ENCODE data around the gene ELOVL7.
A peak's percentile ranks its signal among the peaks of the same experiment; 100 is the strongest.
"Not testable (repeated sequence)": the region's sequence is repeated elsewhere in the genome, so short reads cannot be mapped to it uniquely, and the experiment has no call there.

Gene ELOVL7

GRCh38 chr5:60843386-60843935 lies 608 bp downstream of the ELOVL7 start:
- peak; percentile 39 for ATAC-seq
- peak in 1 of 2 donors; percentile 5 for DNase-seq

GRCh38 chr5:60842871-60843385 lies 1.1 kb downstream of the ELOVL7 start:
- H3K9me3 Mint-ChIP-seq = no peaks in the 10 kb centered on the region
- ATAC-seq (no peak), DNase-seq (no peak)
- peaks cover 20% of the 10 kb centered on the region for H3K4me1 Mint-ChIP-seq
- H3K4me3 Mint-ChIP-seq = peak overlapping the region; percentile 79 to 83
- no peak overlapping the region for H3K27ac Mint-ChIP-seq
- peaks cover 73% of the 10 kb centered on the region for H3K27me3 Mint-ChIP-seq

More at GRCh38 chr5:60843386-60843935, 608 bp downstream of the ELOVL7 start:
- no peak overlapping the region for H3K27ac Mint-ChIP-seq
- peaks cover 73% of the 10 kb centered on the region for H3K27me3 Mint-ChIP-seq
- peak overlapping the region; percentile 83 to 93 for H3K4me3 Mint-ChIP-seq
- H3K9me3 Mint-ChIP-seq = no peaks in the 10 kb centered on the region
- peaks cover 20% of the 10 kb centered on the region for H3K4me1 Mint-ChIP-seq

- Mint-ChIP-seq H3K27ac (no peak overlapping the region), H3K4me3 (no peak overlapping the region), H3K9me3 (no peaks in the 10 kb centered on the region), H3K4me1 (peaks cover 20% of the 10 kb centered on the region), H3K27me3 (peaks cover 68% of the 10 kb centered on the region)
- no peak for DNase-seq
- ATAC-seq = no peak
Measured at GRCh38 chr5:60841361-60841760, 2.7 kb downstream of the ELOVL7 start.

- Mint-ChIP-seq H3K27me3 (peaks cover 27% of the 10 kb centered on the region), H3K4me3 (no peak overlapping the region), H3K9me3 (no peaks in the 10 kb centered on the region), H3K27ac (no peak overlapping the region), H3K4me1 (no peaks in the 10 kb centered on the region)
- no peak for ATAC-seq
- DNase-seq = no peak
Measured at GRCh38 chr5:60836131-60836530, 7.9 kb downstream of the ELOVL7 start.

GRCh38 chr5:60835554-60835953 lies 8.5 kb downstream of the ELOVL7 start:
- no peak overlapping the region for H3K4me3 Mint-ChIP-seq
- no peak overlapping the region for H3K27ac Mint-ChIP-seq
- ATAC-seq = no peak
- H3K4me1 Mint-ChIP-seq = no peaks in the 10 kb centered on the region
- no peak for DNase-seq
- H3K9me3 Mint-ChIP-seq = no peaks in the 10 kb centered on the region
- H3K27me3 Mint-ChIP-seq = peaks cover 25% of the 10 kb centered on the region

- Mint-ChIP-seq H3K9me3 (no peaks in the 10 kb centered on the region), H3K27me3 (peaks cover 13% of the 10 kb centered on the region), H3K4me1 (peaks cover 6% of the 10 kb centered on the region), H3K4me3 (no peak overlapping the region), H3K27ac (no peak overlapping the region)
- DNase-seq (no peak), ATAC-seq (no peak)
Measured at GRCh38 chr5:60833520-60833919, 10.5 kb downstream of the ELOVL7 start.

GRCh38 chr5:60830581-60831127 lies 13.4 kb downstream of the ELOVL7 start:
- peaks cover 6% of the 10 kb centered on the region for H3K4me1 Mint-ChIP-seq
- no peak for DNase-seq
- H3K27me3 Mint-ChIP-seq = peaks cover 12% of the 10 kb centered on the region
- no peak for ATAC-seq
- no peaks in the 10 kb centered on the region for H3K9me3 Mint-ChIP-seq
- H3K4me3 Mint-ChIP-seq = no peak overlapping the region
- H3K27ac Mint-ChIP-seq = no peak overlapping the region

- ATAC-seq (peak; percentile 82), DNase-seq (no peak)
- Mint-ChIP-seq H3K27me3 (peaks cover 8% of the 10 kb centered on the region), H3K4me3 (no peak overlapping the region), H3K9me3 (no peaks in the 10 kb centered on the region), H3K4me1 (peaks cover 6% of the 10 kb centered on the region), H3K27ac (peak overlapping the region in 1 of 2 donors; percentile 41)
Measured at GRCh38 chr5:60829490-60830266, 14.4 kb downstream of the ELOVL7 start.

- H3K4me3 Mint-ChIP-seq = no peak overlapping the region
- peaks cover 6% of the 10 kb centered on the region for H3K4me1 Mint-ChIP-seq
- H3K27me3 Mint-ChIP-seq = peaks cover 8% of the 10 kb centered on the region
- DNase-seq (no peak), ATAC-seq (no peak)
- no peaks in the 10 kb centered on the region for H3K9me3 Mint-ChIP-seq
- no peak overlapping the region for H3K27ac Mint-ChIP-seq
Measured at GRCh38 chr5:60827201-60827600, 16.9 kb downstream of the ELOVL7 start.

- DNase-seq (no peak), ATAC-seq (no peak)
- Mint-ChIP-seq H3K4me1 (peaks cover 6% of the 10 kb centered on the region), H3K27ac (no peak overlapping the region), H3K4me3 (no peak overlapping the region), H3K27me3 (peaks cover 8% of the 10 kb centered on the region), H3K9me3 (no peaks in the 10 kb centered on the region)
Measured at GRCh38 chr5:60826653-60827052, 17.4 kb downstream of the ELOVL7 start.

GRCh38 chr5:60823574-60823973 lies 20.5 kb downstream of the ELOVL7 start:
- no peak for DNase-seq
- H3K27ac Mint-ChIP-seq = no peak overlapping the region
- H3K27me3 Mint-ChIP-seq = peaks cover 8% of the 10 kb centered on the region
- no peaks in the 10 kb centered on the region for H3K4me1 Mint-ChIP-seq
- no peak for ATAC-seq
- no peaks in the 10 kb centered on the region for H3K9me3 Mint-ChIP-seq
- H3K4me3 Mint-ChIP-seq = no peak overlapping the region

- peak; percentile 50 for ATAC-seq
- DNase-seq = no peak
- Mint-ChIP-seq H3K4me1 (no peaks in the 10 kb centered on the region), H3K9me3 (no peaks in the 10 kb centered on the region), H3K27me3 (no peaks in the 10 kb centered on the region), H3K4me3 (no peak overlapping the region), H3K27ac (no peak overlapping the region)
Measured at GRCh38 chr5:60822285-60822556, 21.8 kb downstream of the ELOVL7 start.

- ATAC-seq (no peak), DNase-seq (no peak)
- Mint-ChIP-seq H3K27me3 (no peaks in the 10 kb centered on the region), H3K4me1 (no peaks in the 10 kb centered on the region), H3K4me3 (no peak overlapping the region), H3K9me3 (no peaks in the 10 kb centered on the region), H3K27ac (no peak overlapping the region)
Measured at GRCh38 chr5:60821488-60822284, 22.4 kb downstream of the ELOVL7 start.

- no peaks in the 10 kb centered on the region for H3K4me1 Mint-ChIP-seq
- no peak overlapping the region for H3K27ac Mint-ChIP-seq
- DNase-seq (no peak), ATAC-seq (no peak)
- H3K4me3 Mint-ChIP-seq = no peak overlapping the region
- no peaks in the 10 kb centered on the region for H3K9me3 Mint-ChIP-seq
- H3K27me3 Mint-ChIP-seq = no peaks in the 10 kb centered on the region
Measured at GRCh38 chr5:60820593-60821487, 23.2 kb downstream of the ELOVL7 start.

- ATAC-seq, H3K4me1 Mint-ChIP-seq, DNase-seq, H3K4me3 Mint-ChIP-seq, H3K9me3 Mint-ChIP-seq: not testable (repeated sequence)
- peaks cover 16% of the 10 kb centered on the region for H3K27me3 Mint-ChIP-seq
- peak overlapping the region in 1 of 2 donors; percentile 9 for H3K27ac Mint-ChIP-seq
Measured at GRCh38 chr5:60816138-60816537, 27.9 kb downstream of the ELOVL7 start.
